Cerebellar cortex (tissue), 1 donor: Measurements from ENCODE around the gene ARMC2.

Experiments used
- DNase-seq: peaks from one replicate; pipeline ENCODE4 v3.0.0-alpha.2; 2015; ENCODE audit warnings: low spot score

ARMC2 gene

GRCh38 chr6:108988296-108988695, 140.1 kb downstream of the ARMC2 start:
- DNase-seq, result no peak

DNA sequence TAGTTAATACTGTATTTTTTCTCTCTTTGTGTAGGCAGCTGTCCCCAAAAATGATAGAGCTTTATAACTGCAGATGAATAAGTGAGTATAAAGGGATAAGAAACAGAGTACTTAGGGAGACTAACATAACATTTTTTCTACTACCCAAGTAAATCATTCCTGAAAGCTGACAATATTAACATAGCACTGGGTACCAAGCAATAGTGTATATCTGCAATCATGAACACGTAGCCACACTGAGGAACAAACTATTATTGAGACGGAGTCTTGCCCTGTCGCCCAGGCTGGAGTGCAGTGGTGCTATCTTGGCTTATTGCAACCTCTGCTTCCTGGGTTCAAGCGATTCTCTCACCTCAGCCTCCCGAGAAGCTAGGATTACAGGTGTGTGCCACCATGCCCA, 140.5 kb downstream of the ARMC2 start:
- no peak for DNase-seq

- DNase-seq, result no peak
Observed at GRCh38 chr6:108989700-108990099, 141.5 kb downstream of the ARMC2 start.

DNA sequence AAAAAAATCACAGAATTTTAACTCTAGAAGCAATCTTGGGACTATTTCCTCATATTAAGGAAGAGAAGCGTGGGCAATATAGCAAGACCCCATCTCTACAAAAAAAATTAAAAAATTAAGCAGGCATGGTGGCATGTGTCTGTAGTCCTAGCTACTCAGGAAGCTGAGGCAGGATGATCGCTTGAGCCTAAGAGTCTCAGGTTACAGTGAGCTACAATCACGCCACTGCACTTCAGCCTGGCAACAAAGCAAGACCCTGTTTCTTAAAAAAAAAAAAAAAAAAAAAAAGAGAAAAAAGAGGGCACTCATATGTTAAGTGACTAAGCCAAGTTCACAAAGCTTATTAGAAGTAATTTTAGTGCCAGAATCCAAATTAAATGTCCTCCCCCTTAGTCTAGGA, 145.7 kb downstream of the ARMC2 start:
- DNase-seq, result no peak

GRCh38 chr6:108995296-108995695, 147.1 kb downstream of the ARMC2 start:
- no peak for DNase-seq

GRCh38 chr6:108996208-108996607, 148.0 kb downstream of the ARMC2 start:
- no peak for DNase-seq

GRCh38 chr6:108998485-108998884, 150.3 kb downstream of the ARMC2 start:
- DNase-seq, result no peak

GRCh38 chr6:108999428-108999827, 151.2 kb downstream of the ARMC2 start:
- no peak for DNase-seq

- no peak for DNase-seq
Observed at GRCh38 chr6:109000289-109000688, 152.1 kb downstream of the ARMC2 start.

DNA sequence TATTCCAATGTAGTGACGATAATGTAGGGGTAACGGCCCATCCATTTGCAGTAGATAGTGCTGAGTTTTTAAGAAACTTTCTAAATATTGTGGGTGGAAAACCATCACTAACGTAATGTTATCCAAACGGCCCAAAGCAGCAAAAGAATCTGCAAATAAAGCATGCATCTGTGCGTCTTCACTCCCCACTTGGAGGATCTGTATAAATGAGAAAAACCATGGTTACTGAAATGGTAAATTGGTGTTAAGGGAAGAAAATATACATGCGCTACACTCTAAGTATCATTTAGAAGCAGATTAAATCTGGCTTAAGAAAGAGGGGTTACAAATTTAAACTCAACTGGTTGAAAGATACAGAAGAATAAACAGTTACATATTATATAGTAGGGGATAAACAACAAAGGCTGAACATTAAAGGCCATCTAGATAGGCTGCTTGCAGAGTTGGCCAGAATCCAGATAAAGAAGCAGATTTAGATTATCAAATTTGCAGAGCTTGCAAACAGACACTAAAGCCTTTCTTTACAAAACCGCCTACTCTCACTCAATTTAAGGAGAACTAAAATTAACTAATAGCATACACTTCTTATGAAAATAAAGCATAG, 153.2 kb downstream of the ARMC2 start:
- DNase-seq, result peak; percentile 48

DNA sequence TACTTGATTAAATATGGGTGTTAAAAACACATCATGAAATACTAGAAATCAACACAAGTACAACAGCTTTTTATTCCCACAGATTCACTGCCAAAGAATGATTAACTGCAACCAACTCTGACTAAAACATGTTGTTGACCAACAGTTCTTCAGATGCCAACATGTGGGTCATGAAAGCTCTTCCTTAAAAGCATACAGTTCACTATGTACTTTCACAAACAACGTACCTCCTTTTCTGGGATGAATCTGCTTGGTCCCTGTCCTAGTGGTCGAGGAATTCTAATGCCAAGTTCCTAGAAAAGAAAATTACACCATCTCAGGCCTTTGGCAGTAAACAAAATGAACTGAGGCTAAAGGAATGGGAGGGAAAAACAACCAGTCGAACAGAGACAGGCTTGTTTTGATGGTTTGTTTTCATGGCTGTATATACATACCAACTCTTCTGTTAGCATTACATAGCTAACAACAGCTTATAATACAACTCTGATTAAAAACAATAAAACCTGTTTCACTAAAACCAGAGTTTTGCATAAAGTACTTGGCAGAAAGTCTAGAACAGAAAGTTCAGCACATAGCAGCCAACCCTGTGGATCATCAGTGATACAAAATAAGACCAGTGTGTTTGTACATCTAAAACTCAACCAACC, 154.0 kb downstream of the ARMC2 start:
- peak; percentile 45 for DNase-seq

GRCh38 chr6:109002882-109003281, 154.7 kb downstream of the ARMC2 start:
- no peak for DNase-seq

- DNase-seq, result no peak
Observed at GRCh38 chr6:109006818-109007217, 158.6 kb downstream of the ARMC2 start.

GRCh38 chr6:109007521-109007920, 159.3 kb downstream of the ARMC2 start:
- DNase-seq, result no peak

- DNase-seq, result no peak
Observed at GRCh38 chr6:109008054-109008453, 159.8 kb downstream of the ARMC2 start.

- peak; percentile 75 for DNase-seq
Observed at GRCh38 chr6:109008537-109009235, 160.5 kb downstream of the ARMC2 start.

DNA sequence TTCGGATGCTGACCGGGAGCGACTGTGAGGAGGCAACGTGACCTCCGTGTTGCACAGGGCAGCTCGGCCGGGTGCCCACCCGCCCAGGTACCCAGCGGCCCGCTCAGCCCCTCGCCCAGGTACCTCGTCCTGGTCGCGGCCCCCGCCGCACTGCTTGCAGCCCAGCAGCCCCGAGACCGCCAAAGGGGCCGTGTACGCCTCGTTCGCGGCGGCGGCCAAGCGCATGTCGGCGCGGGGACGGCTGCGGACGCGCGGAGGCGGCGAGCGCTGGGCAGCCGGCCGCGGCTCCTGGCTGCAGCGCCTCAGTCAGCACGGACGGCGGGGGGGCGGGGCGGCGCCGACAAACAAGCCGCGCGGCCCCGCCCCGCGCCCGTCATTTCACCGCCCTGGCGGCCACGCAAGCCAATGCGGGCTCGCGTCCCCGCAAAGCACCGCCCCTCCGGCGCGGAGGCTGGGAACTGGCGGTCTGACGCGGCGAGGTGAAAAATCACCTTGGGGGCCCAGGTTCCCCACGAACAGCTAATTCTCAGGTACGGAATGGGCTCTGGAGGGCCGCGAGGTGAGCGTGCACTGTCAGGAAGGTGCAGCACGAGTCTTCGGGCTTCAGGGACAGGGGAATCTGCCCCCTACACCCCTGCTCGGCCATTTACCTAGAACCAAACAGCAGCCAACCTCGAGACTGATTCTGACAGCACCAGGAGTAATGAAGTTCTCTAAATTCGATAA, 161.2 kb downstream of the ARMC2 start:
- DNase-seq, result peak; percentile 91

- DNase-seq, result no peak
Observed at GRCh38 chr6:109009962-109010704, 161.9 kb downstream of the ARMC2 start.

DNA sequence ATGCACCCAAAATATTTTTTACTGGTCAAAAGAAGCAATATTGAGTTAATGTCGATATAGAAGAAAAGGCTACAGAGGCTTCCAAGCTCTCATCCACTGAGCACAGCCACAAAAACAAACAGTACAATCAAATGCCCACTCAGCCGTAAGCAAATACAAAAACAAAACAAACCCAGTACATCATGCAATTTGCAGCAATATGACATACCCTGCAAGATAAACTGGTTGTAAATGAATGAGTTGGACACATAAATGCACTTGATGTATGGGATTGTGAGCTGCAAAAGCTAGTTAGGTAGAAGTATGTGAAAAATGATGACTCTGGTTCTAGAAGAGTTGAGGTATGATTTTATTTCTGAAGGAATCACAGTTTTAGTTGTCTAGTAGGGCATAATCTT, 162.5 kb downstream of the ARMC2 start:
- peak; percentile 54 for DNase-seq

- DNase-seq, result no peak
Observed at GRCh38 chr6:109013656-109014305, 165.6 kb downstream of the ARMC2 start.

GRCh38 chr6:109014606-109015005, 166.4 kb downstream of the ARMC2 start:
- no peak for DNase-seq

- DNase-seq, result peak; percentile 50
Observed at GRCh38 chr6:109015176-109015575, 167.0 kb downstream of the ARMC2 start.
